Pancreas (tissue), 10 donors: Measurements from ENCODE around the gene TAF6L. TPM values are rescaled to one million over a fixed set of nuclear protein-coding genes. Genes with fewer than 3 reads are reported as not detected.

Experiments used
- ATAC-seq, 4 donors: fragments of 200-7000 bp; cut with Tn5 transposase; one replicate each; pipeline versions ENCODE4 v1.8.0 to v1.9.1; 2020; ENCODE audit warnings: mild to moderate bottlenecking in 4 of 4, moderate library complexity in 4 of 4
- DNase-seq, 6 donors: peaks; one replicate each; pipeline ENCODE4 v3.0.0-alpha.2; 2020
- FAIRE-seq: peaks from 2 replicates; lab custom pipeline; 2012; peaks lifted over from hg19 to GRCh38; lab: Jason Lieb, UNC
- H3K27ac ChIP-seq, 4 donors: fragments of 200-600 bp; sonication (generic); 1 replicate in 3 of 4; 2 replicates in 1 of 4; pipeline versions ENCODE4 v1.5.0 to v1.8.0; 2020
- H3K27me3 ChIP-seq, 4 donors: fragments of 200-600 bp; one replicate each; pipeline ENCODE4 v1.8.0; 2021
- H3K36me3 ChIP-seq, 3 donors: fragments of 200-600 bp; sonication (generic) in 1 of 3; one replicate each; pipeline versions ENCODE4 v1.5.0 to v1.8.0; 2020 to 2021
- H3K4me1 ChIP-seq, 3 donors: fragments of 200-600 bp; one replicate each; pipeline ENCODE4 v1.8.0; 2021
- H3K4me3 ChIP-seq, 4 donors: fragments of 200-600 bp; sonication (generic) in 2 of 4; one replicate each; pipeline versions ENCODE4 v1.5.0 to v1.8.0; 2020 to 2021
- H3K9me3 ChIP-seq, 4 donors: fragments of 200-600 bp; one replicate each; pipeline ENCODE4 v1.8.0; 2021
- CTCF ChIP-seq, 4 donors: fragments of 200-600 bp; sonication (generic) in 3 of 4; IDR thresholded peaks; one replicate each; pipeline versions ENCODE4 v1.5.0 to v1.8.0; 2021; ENCODE audit warnings: antibody characterized with exemption in 4 of 4
- WGBS, 2 donors: extraction: QIAGEN DNeasy Blood & Tissue Kit; methylation state at CpG; one replicate each; pipeline ENCODE4 v1.1.7; 2013; 5-methylcytosine and 5-hydroxymethylcytosine counted together
- intact Hi-C, 3 donors: fragments of 100-400 bp; cut with DNase I; formaldehyde crosslinking; loops; one replicate each; pipeline versions ENCODE4 v1.11.1 to v1.14.2; 2022
- polyA plus RNA-seq, 2 donors: library from polyadenylated mRNA; stranded (reverse); fragments of 200-250 nt; gene quantifications; one replicate each; pipeline ENCODE4 v1.2.3, GENCODE V29; 2013
- total RNA-seq, 6 donors: library from RNA; stranded (reverse); fragmentation: NEBNext Ultra II Directional in 4 of 6; extraction: Animal tissue kit (Norgen Biotek cat#: 25700) in 4 of 6; gene quantifications; one replicate each; pipeline versions ENCODE4 v1.2.1 to v1.2.4, GENCODE V29; 2021 to 2023
- donor health status: healthy with polysubstance abuse.
- donor health status: DM: no; HTN: no; CAD: no; lungs with moderate emphysema.
- donor health status: DM: no; HTN: no; CAD: no.
- donor health status: control.
- donor health status: control.
- donor health status: Bipolar disorder and iron deficiency.
- donor health status: DM: yes; HTN: yes; CAD: no.
- donor health status: DM: no; HTN: no; CAD: no.
- donor health status: DM: no; HTN: no; CAD: no.
- donor health status: DM: yes; HTN: yes; CAD: no.

Gene TAF6L
- total and polyA plus RNA-seq, 8 donors = 9.3 to 53.5 (median 14.5) TPM

GRCh38 chr11:62804310-62805075 lies 33.3 kb downstream of the TAF6L start:
- intact Hi-C loops = no loop called here
- Histone ChIP-seq H3K27ac (peak overlapping the region; percentile 55 to 89 (median 73)), H3K36me3 (peaks cover 10 to 26% (median 22%) of the 10 kb centered on the region in 3 donors), H3K4me3 (peak overlapping the region; percentile 73 to 94 (median 86)), H3K27me3 (no peaks in the 10 kb centered on the region), H3K9me3 (no peaks in the 10 kb centered on the region), H3K4me1 (peaks cover 0 to 19% (median 0%) of the 10 kb centered on the region in 3 donors)
- peak; percentile 0 to 5 (median 2) for ATAC-seq
- WGBS, 2 donors = 3 to 4% methylated on average over 14 of the region's 14 CpGs
- no peak for DNase-seq
- FAIRE-seq = no peak
- no peak for TF ChIP-seq CTCF (IDR thresholded peaks at IDR 0.05)

GRCh38 chr11:62805076-62805892 lies 34.1 kb downstream of the TAF6L start, which contains the start of gene NXF1:
Gene NXF1 (minus strand): TSS chr11:62805440. CDS start chr11:62805356, 84 bp downstream.
- no peak for TF ChIP-seq CTCF (IDR thresholded peaks at IDR 0.05)

GRCh38 chr11:62805961-62806441 lies 34.8 kb downstream of the TAF6L start:
- H3K4me3 ChIP-seq = peak overlapping the region; percentile 73 to 94 (median 86)
- WGBS, 2 donors = 17 to 19% methylated on average over 12 of the region's 12 CpGs
- H3K27ac ChIP-seq = peak overlapping the region in 3 of 4 donors; percentile 38 to 89 (median 51)
- H3K4me1 ChIP-seq = peaks cover 0 to 19% (median 0%) of the 10 kb centered on the region in 3 donors
- no peaks in the 10 kb centered on the region for H3K27me3 ChIP-seq
- no peak for TF ChIP-seq CTCF (IDR thresholded peaks at IDR 0.05)
- ATAC-seq (peak in 3 of 4 donors; percentile 0 to 4 (median 1)), FAIRE-seq (no peak), DNase-seq (peak in 2 of 6 donors; percentile 11 to 19)
- peaks cover under 1 to 12% (median 11%) of the 10 kb centered on the region in 3 donors for H3K36me3 ChIP-seq
- intact Hi-C loops = no loop called here
- no peaks in the 10 kb centered on the region for H3K9me3 ChIP-seq

More at GRCh38 chr11:62805076-62805892, 34.1 kb downstream of the TAF6L start, which contains the start of gene NXF1:
- peak; percentile 94 to 98 (median 96) for ATAC-seq
- intact Hi-C loops = no loop called here
- H3K4me1 ChIP-seq = peaks cover 0 to 19% (median 0%) of the 10 kb centered on the region in 3 donors
- peak within 1 kb of the TSS; percentile 55 to 89 (median 73) for H3K27ac ChIP-seq
- H3K9me3 ChIP-seq = no peaks in the 10 kb centered on the region
- FAIRE-seq = no peak
- H3K27me3 ChIP-seq = no peaks in the 10 kb centered on the region
- H3K4me3 ChIP-seq = peak within 1 kb of the TSS; percentile 73 to 94 (median 86)
- DNase-seq = peak; percentile 91 to 100 (median 97)
- H3K36me3 ChIP-seq = peaks cover 5 to 19% (median 16%) of the 10 kb centered on the region in 3 donors
- WGBS, 2 donors = 0 to 1% methylated on average over 64 to 77 of the region's 77 CpGs

GRCh38 chr11:62806611-62807121 lies 35.5 kb downstream of the TAF6L start:
- no peaks in the 10 kb centered on the region for H3K27me3 ChIP-seq
- peaks cover 0 to 6% (median 5%) of the 10 kb centered on the region in 3 donors for H3K36me3 ChIP-seq
- 64 to 69% methylated on average over 5 of the region's 5 CpGs for WGBS, 2 donors
- FAIRE-seq (no peak), ATAC-seq (peak in 1 of 4 donors; percentile 18), DNase-seq (peak in 1 of 6 donors; percentile 15)
- H3K4me1 ChIP-seq = peaks cover 0 to 19% (median 0%) of the 10 kb centered on the region in 3 donors
- peak overlapping the region in 1 of 4 donors; percentile 51 for H3K27ac ChIP-seq
- no peak overlapping the region for H3K4me3 ChIP-seq
- TF ChIP-seq CTCF (IDR thresholded peaks at IDR 0.05) = no peak
- H3K9me3 ChIP-seq = no peaks in the 10 kb centered on the region
- intact Hi-C loops = no loop called here
